Astrocyte (in vitro differentiated cells and primary cell): ENCODE measurements around the gene DOCK3.

Experiments used
- CTCF ChIP-seq: IDR thresholded peaks from 2 replicates; pipeline ENCODE4 v1.5.1; 2011; ENCODE audit warnings: low read depth, mild to moderate bottlenecking, inconsistent platforms, low read length, moderate library complexity; ENCODE audit not compliant: insufficient read depth
- EZH2 ChIP-seq: IDR thresholded peaks from 2 replicates; pipeline ENCODE4 v1.6.1; 2012; ENCODE audit warnings: mild to moderate bottlenecking, low read length, inconsistent platforms; ENCODE audit not compliant: insufficient read depth

GRCh38 chr3:51139616-51140015 is 464.9 kb downstream of the DOCK3 start:
- TF ChIP-seq CTCF (no peak), EZH2 (no peak)
